Adipocyte (in vitro differentiated cells): ENCODE results near the gene RPL7A.

Source experiments
- DNase-seq: peaks from one replicate; pipeline ENCODE4 v3.0.0-alpha.2; 2015; ENCODE audit warnings: low read depth
- H3K27me3 ChIP-seq: replicated peaks from 2 replicates; pipeline ENCODE4 v1.7.0; 2013; ENCODE audit warnings: mild to moderate bottlenecking, low read length, moderate library complexity; ENCODE audit not compliant: control insufficient read depth, insufficient read depth
- H3K36me3 ChIP-seq: 2 replicates; pipeline ENCODE4 v1.7.0; 2013; ENCODE audit warnings: low read length, mild to moderate bottlenecking, moderate library complexity; ENCODE audit not compliant: control insufficient read depth, insufficient read depth, severe bottlenecking
- H3K4me1 ChIP-seq: 2 replicates; pipeline ENCODE4 v1.7.0; 2013; ENCODE audit warnings: mild to moderate bottlenecking, low read length, moderate library complexity; ENCODE audit not compliant: control insufficient read depth, insufficient read depth
- H3K4me3 ChIP-seq: 2 replicates; pipeline ENCODE4 v1.7.0; 2013; ENCODE audit warnings: mild to moderate bottlenecking, low read length, moderate library complexity
- H3K9ac ChIP-seq: 2 replicates; pipeline ENCODE4 v1.7.0; 2013; ENCODE audit warnings: mild to moderate bottlenecking, low read length, moderate library complexity
- H3K9me3 ChIP-seq: 2 replicates; pipeline ENCODE4 v1.7.0; 2013; ENCODE audit warnings: mild to moderate bottlenecking, low read length, moderate library complexity; ENCODE audit not compliant: control insufficient read depth

The RPL7A gene

DNA sequence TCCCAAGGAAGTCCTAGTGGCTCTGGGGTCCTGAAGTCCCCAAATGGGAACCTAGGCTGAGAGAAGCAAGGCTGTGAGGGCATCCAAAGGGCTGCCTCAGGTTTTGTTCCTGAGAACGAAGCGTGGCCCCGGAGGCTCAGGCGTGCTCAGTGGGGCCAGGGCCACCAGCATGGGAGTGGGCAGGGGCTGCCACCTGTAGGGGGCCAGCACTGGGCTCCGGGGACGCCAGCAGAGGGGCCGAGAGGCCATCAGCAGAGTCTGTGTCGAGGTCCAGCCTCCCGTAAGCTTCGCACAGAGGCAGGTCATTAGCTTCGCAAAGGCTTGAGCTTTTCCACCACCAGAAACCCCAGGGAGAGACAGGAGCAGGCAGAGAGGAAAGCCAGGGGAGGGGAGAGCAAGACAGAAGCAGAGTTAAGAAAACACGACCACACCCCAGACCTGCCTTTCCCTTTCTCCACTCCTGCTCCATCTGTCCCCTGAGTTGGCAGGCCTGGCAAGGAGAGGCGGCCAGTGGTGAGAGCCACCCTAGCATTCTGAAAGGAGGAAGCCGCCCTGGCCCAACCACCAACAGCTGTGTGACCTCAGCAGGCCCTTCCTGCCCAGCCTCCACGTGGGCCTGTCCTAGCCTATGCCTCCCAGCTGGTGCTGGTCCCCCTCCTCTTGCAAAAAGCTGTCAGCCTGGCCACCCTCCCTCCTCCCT is 6.5 kb upstream of the RPL7A start:
- Histone ChIP-seq H3K4me3 (no peak overlapping the region), H3K4me1 (peaks cover 6% of the 10 kb centered on the region), H3K9me3 (no peaks in the 10 kb centered on the region), H3K9ac (no peak overlapping the region), H3K36me3 (peaks cover 58% of the 10 kb centered on the region), H3K27me3 (no peaks in the 10 kb centered on the region)
- no peak for DNase-seq

DNA sequence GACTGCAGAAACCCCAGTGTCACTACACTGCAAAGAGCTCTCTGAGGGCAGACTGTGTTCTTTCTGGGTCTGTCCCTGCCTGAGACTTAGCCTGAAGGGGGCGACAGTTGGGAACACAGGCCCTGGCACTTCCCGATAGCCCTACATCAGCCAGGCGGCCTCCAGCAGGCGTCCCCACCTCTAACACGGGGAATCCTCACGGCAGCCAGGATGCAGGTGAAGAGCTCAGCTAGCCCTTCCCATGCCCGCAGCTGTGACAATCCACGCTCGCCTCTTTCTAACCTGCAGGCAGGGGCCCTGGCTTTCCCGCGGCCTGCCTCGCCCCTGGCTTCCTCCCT is 6.0 kb upstream of the RPL7A start:
- peaks cover 58% of the 10 kb centered on the region for H3K36me3 ChIP-seq
- H3K9me3 ChIP-seq, result no peaks in the 10 kb centered on the region
- no peak overlapping the region for H3K4me3 ChIP-seq
- H3K4me1 ChIP-seq, result peaks cover 10% of the 10 kb centered on the region
- no peak overlapping the region for H3K9ac ChIP-seq
- no peaks in the 10 kb centered on the region for H3K27me3 ChIP-seq
- DNase-seq, result no peak

DNA sequence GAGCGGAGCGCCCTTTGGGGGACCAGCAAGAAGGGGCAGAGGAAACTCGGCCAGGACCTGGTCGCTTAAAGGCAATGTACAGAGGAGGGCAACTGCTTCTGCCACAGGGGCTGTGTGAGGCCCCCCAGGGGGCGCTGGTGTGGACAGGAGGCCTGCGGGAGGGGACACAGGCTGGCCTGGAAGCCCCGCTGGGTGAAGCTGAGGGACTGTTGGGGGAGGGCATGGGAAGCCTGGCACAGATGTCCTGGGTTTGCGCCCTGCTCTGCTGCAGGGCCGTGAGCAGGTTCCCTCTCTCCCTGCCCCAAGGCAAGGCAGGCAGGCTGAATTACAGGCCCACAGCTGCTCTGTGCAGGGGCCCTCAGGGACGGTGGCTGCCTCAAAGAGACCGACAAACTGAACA is 5.4 kb upstream of the RPL7A start:
- peaks cover 10% of the 10 kb centered on the region for H3K4me1 ChIP-seq
- DNase-seq, result no peak
- H3K36me3 ChIP-seq, result peaks cover 58% of the 10 kb centered on the region
- H3K9me3 ChIP-seq, result no peaks in the 10 kb centered on the region
- H3K4me3 ChIP-seq, result no peak overlapping the region
- no peaks in the 10 kb centered on the region for H3K27me3 ChIP-seq
- H3K9ac ChIP-seq, result no peak overlapping the region

DNA sequence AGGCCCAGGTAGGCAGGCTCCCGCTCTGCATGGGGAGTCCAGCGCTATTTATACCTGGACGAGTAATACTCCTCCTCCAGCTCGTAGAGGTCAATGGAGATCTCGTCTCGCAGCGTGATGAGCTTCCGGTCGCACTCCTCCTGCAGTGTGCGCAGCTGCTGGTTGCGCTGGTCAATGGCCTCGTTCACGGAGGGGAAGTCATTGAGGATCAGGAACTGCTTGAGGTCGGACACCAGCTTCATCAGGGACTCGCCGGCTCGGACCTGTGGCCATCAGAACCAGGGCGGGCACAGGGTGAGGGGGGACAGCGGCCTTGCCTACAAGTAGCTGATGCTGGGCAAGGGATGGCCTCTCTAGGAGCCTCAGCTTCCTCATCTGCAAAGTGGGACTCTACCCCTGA is 3.9 kb upstream of the RPL7A start:
- no peak overlapping the region for H3K4me3 ChIP-seq

DNA sequence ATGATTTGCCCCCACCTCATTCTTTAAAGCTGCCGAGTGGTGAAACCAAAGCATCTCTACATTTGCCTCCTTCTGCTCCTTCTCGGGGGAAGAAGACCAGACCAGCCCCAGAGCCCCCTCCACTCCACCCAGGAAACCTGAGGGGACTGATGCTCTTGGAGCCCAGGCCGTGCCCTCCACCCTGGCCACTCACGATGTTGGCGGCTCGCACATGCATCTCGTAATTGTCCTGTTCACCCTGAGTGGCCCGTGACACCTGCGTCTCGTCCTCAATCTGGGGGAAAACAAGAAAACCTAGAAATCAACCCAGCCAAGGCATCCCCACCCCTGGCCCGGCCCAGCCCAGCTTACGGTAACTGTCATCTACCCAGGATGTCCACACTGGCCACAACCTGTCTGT is 3.0 kb upstream of the RPL7A start:
- DNase-seq, result no peak
- Histone ChIP-seq H3K9ac (no peak overlapping the region), H3K9me3 (no peaks in the 10 kb centered on the region), H3K4me1 (peaks cover 21% of the 10 kb centered on the region), H3K4me3 (no peak overlapping the region), H3K27me3 (no peaks in the 10 kb centered on the region), H3K36me3 (peaks cover 58% of the 10 kb centered on the region)

More for the DNA sequence above, 3.9 kb upstream of the RPL7A start:
- no peak for DNase-seq
- no peaks in the 10 kb centered on the region for H3K9me3 ChIP-seq
- no peaks in the 10 kb centered on the region for H3K27me3 ChIP-seq
- H3K4me1 ChIP-seq, result peaks cover 12% of the 10 kb centered on the region
- H3K9ac ChIP-seq, result no peak overlapping the region
- H3K36me3 ChIP-seq, result peaks cover 55% of the 10 kb centered on the region

DNA sequence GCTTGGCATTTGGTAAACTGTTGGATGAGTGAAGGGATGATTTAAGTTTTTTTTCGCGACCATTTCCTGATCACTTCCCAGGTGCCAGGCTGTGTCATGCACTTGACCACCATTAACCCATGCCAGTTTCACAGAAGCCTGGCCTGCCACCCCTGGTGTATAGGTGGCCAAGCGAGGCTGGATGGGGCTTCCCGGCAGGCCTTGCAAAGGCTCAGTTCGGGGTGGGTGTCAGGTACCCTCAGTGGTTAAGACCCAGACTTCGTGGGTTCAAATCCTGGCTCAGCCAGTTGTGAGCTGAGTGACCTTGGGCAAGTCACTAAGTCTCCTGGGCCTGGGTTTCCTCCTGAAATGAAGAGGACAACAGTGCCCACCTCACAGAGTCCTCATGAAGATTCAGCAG is 2.4 kb upstream of the RPL7A start:
- H3K4me3 ChIP-seq, result no peak overlapping the region
- peaks cover 58% of the 10 kb centered on the region for H3K36me3 ChIP-seq
- no peak for DNase-seq

DNA sequence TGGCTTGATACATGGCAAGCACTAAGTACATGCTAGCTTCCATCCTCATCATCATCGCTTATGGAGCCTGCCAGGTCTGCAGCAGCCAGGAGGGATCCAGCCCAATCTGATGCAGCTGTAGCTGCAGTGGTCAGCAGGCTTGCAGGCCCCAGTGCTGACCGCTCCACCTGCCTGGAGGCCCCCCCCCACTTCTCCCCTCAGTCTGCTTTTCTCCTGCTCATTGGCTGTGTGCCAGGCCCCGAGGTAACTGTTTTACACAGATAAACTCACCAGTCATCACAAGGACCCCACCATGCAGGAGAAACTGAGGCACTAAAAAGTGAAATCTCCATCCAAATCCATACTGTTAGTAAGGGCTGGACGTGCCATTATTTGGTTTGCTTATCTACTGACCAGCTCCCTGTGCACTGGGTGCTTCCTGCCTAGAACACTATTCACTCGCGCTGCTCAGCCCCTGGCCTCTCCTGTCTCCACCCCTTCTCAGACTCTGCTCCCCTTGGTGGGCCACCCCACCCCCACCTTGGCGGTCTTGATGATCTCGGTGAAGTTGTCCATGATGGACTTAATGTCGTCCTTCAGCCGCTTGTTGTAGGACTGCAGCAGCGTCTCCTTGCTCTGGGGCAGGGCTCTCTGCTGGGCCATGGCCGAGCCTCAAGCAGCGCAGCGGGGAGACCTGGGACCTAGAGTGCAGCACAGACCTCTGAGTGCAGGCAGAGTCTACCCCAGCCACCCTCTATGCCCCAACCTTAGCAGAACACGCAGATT is 1.8 kb upstream of the RPL7A start:
- H3K4me3 ChIP-seq, result peak overlapping the region; percentile 98
- peaks cover 26% of the 10 kb centered on the region for H3K4me1 ChIP-seq
- H3K9ac ChIP-seq, result peak overlapping the region; percentile 99
- no peak for DNase-seq
- H3K27me3 ChIP-seq, result no peaks in the 10 kb centered on the region
- H3K36me3 ChIP-seq, result peaks cover 58% of the 10 kb centered on the region
- no peaks in the 10 kb centered on the region for H3K9me3 ChIP-seq

More for the DNA sequence above, 2.4 kb upstream of the RPL7A start:
- Histone ChIP-seq H3K9ac (peak overlapping the region; percentile 99), H3K27me3 (no peaks in the 10 kb centered on the region), H3K9me3 (no peaks in the 10 kb centered on the region), H3K4me1 (peaks cover 26% of the 10 kb centered on the region)

DNA sequence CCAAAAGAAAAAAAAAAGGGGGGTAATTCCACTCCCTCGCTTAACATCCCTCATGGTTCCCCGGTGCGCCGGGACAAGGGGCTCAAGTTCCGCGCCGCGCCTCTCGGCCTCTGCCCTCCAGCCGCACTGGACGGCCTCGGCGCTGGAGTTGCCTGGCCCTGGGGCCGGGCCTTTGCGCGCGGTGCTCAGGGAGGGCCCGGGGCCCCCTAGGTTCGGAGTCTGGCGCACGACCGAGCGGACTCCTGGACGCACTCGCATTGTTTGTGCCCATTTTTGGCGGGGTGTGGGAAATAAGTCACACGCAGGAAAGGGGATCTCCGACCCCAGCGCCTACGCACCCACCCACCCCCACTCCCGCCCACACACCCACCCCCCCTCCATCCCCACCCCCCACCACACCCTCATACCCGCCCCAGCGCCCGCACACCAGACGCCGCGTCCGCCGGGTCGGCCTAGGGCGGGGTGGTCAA is 468 bp upstream of the RPL7A start:
- DNase-seq, result peak; percentile 69
- H3K9ac ChIP-seq, result peak overlapping the region; percentile 99

DNA sequence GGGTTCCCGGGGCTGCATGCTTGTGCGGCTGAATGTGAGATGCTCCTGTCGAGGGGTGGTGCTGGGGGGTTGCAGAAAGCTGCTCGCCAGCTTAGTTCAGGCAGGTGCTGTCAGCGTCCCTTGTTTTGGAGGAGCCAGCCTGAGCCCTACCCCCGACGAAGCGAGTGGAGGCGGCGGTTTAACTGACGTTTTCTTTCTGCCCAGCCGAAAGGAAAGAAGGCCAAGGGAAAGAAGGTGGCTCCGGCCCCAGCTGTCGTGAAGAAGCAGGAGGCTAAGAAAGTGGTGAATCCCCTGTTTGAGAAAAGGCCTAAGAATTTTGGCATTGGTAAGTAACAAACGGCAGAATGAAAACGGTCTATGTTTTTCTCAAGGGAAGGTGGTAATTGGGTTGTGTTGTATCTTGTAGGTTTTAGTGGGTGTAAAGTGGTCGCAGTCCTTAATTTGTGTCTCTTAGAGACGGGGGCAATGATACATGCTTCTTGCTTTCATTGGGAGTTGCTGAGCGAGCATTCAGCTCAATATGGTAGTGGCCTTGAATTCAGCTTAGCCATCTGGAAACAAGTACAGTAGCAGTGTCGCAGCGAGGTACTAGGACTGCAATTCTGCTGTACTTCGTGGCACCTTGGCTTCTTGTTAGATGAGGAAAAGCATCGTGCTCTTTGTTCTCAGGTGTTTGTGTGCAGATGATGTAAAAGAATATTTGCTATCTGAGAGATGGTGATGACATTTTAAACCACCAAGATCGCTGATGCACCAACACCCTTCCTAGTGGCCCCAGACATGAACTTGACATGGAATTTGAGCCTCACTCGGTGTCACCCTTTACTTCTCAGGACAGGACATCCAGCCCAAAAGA is 928 bp downstream of the RPL7A start:
- peak; percentile 20 for DNase-seq
- H3K4me3 ChIP-seq, result peak overlapping the region; percentile 98
- peaks cover 37% of the 10 kb centered on the region for H3K4me1 ChIP-seq
- no peaks in the 10 kb centered on the region for H3K9me3 ChIP-seq
- peaks cover 57% of the 10 kb centered on the region for H3K36me3 ChIP-seq
- H3K9ac ChIP-seq, result peak overlapping the region; percentile 99
- H3K27me3 ChIP-seq, result no peaks in the 10 kb centered on the region

More for the DNA sequence above, 468 bp upstream of the RPL7A start:
- no peaks in the 10 kb centered on the region for H3K9me3 ChIP-seq
- H3K4me1 ChIP-seq, result peaks cover 33% of the 10 kb centered on the region
- no peaks in the 10 kb centered on the region for H3K27me3 ChIP-seq
- peaks cover 59% of the 10 kb centered on the region for H3K36me3 ChIP-seq
- H3K4me3 ChIP-seq, result peak overlapping the region; percentile 98

DNA sequence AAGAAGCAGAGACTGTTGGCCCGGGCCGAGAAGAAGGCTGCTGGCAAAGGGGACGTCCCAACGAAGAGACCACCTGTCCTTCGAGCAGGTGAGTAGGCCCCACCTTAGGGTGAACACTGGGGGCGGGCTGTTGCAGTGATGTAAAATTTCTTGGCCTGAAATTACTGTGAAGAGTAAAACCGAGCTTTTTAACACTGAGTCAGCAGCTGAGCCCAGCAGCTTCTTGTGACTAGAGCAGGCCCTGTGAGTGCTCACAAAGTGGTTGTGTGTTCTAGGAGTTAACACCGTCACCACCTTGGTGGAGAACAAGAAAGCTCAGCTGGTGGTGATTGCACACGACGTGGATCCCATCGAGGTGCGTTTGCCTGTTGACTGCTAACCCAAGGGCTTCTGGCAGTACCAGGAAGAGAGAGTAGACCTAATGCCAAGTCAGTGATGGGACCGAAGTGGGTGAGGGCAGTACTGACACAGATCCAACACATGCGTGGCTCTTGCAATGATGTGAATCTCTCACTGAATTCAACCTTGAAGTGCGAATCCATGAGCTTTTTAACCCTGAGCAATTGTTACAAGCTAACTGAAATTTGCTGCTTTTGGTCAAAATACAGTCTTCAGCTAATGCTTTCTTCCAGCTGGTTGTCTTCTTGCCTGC is 2.1 kb downstream of the RPL7A start:
- Histone ChIP-seq H3K9me3 (no peaks in the 10 kb centered on the region), H3K27me3 (no peaks in the 10 kb centered on the region), H3K36me3 (peaks cover 52% of the 10 kb centered on the region), H3K4me1 (peaks cover 45% of the 10 kb centered on the region), H3K4me3 (peak overlapping the region; percentile 98), H3K9ac (peak overlapping the region; percentile 99)
- DNase-seq, result no peak
